Stimulated activated CD8-positive, alpha-beta memory T cell treated with anti-CD3 and anti-CD28 coated beads, Interleukin-4, amount 100 ng/mL, for 1 hour (primary cell): ENCODE data around the gene ZBED5.
A peak's percentile ranks its signal among the peaks of the same experiment; 100 is the strongest.
"Not testable (repeated sequence)": the region's sequence is repeated elsewhere in the genome, so short reads cannot be mapped to it uniquely, and the experiment has no call there.

Experiments used
- DNase-seq, 2 donors: peaks; one replicate each; pipeline ENCODE4 v3.0.0-alpha.2; 2020; ENCODE audit warnings: low read depth in 2 of 2, low spot score in 1 of 2

The ZBED5 gene

DNA sequence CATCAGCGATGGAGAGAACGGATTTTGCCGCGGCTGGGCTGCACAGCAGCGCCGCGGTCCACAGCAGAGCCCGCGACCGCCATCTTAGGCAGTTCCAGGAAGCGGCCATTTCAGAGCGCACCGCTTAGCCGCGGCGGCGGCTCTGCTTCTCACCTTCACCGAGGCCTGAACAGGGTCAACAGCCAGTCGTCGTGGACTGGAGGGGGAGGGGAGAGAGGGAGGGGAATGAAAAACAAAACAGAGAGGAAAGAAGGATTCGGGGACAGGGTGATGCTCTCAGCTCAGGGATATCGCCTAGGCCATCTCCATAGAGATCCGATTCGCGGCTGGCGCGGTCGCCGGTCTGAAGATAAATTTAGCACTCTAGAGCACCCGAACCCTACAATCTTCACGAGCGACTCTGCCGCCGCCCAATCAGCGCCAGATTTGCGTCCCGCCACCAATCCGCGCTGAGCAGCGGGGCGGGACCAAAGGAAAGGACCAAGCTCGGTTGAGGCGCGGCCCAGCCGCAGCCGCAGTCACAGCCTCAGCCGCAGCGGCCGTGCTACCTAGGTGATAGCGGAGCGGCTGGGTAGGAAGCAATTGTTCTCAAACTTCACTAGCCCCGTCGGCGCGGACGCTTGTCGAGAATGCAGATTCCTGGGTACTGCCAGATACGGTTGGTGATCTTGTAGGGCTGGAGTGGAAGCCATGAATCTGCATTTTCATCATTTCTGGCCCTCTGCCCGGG lies at the start of gene ZBED5:
ZBED5 (minus strand) TSS at position 345 of the 730 bp plus-strand sequence. CDS start 3,108 bp downstream, outside the sequence.
- DNase-seq: peak; percentile 84 to 91

DNA sequence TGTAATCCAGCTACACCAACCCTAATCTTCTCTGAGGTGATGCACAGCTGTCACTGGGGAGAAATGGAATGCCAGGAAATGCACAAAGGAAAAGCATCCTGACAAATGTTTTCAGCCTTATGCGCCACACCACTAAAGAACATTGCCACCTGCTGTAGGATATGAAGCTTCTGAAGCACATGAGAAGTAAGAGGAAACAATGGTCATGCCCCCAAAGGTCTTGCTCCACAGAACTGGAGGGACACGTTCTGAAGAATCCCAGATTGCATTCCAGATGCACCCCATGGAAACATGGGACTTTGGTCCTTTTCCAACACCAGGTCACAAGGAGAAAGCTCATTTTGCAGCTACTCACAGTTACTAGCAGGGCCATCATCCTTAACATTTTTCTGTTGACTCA lies 48.7 kb upstream of the ZBED5 start:
- DNase-seq: no peak

DNA sequence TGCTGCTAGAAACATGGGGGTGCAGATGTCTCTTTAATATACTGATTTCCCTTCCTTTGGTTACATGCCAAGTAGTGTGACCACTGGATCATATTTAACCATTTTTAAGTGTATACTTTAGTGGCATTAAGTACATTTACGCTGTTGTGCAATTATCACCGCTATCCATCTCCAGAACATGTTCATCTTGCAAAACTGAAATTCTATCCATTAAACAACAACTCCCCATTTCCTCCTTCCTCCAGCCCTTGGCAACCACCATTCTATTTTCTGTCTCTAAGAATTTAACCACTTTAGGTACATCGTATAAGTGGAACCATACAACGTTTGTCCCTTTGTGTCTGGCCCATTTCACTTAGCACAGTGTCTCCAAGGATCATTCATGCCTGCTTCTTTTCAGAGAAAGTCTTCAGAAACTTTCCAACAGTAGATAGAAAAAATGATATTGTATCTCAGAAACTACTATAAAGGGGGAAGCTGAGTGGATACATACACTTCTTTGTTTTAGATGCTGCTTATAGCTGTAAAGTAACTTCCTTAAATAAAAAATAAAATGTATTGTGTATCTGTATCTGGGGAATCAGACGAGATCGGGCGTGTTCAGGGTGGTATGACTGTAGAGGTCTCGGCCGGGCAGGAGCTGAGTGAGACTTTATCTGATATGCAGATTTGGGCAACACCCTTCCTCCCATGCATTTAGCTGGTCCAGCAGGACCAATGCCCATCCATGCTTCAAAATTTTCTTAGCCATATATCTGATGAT lies 44.6 kb upstream of the ZBED5 start:
- no peak for DNase-seq

DNA sequence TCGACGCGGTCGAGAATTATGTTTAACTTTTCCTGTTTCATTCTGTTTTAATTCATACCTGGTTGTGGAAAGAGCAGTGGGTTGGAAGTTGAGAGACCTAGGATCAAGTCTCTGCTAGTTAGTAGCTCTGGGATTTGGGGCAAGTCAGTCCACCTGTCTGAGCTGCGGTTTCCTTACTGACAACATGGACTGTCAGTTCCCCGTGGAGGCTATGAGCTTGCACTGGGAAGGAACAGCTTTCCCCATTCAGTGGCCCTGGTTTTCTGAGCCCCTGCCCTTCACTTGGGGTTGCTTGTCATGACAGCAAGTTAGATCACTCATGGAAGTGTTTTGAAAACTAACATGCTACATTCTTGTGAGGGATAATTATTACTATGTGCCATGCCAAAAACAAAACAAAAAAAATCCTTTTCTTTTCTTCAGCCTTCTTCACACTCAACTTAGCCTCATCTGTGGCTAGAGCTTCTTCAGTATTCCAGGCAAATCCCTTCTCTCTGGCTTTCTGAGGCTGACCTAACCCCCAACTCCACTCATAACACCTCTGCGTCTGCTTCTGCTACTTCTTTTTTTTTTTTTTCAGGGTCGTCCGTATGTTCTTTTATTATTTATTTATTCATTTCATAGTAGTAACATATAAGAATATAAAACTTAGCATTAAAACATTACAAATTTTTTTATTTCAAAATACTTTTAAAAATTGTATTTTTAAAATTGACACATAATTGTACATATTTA lies 43.0 kb upstream of the ZBED5 start:
- DNase-seq: no peak

DNA sequence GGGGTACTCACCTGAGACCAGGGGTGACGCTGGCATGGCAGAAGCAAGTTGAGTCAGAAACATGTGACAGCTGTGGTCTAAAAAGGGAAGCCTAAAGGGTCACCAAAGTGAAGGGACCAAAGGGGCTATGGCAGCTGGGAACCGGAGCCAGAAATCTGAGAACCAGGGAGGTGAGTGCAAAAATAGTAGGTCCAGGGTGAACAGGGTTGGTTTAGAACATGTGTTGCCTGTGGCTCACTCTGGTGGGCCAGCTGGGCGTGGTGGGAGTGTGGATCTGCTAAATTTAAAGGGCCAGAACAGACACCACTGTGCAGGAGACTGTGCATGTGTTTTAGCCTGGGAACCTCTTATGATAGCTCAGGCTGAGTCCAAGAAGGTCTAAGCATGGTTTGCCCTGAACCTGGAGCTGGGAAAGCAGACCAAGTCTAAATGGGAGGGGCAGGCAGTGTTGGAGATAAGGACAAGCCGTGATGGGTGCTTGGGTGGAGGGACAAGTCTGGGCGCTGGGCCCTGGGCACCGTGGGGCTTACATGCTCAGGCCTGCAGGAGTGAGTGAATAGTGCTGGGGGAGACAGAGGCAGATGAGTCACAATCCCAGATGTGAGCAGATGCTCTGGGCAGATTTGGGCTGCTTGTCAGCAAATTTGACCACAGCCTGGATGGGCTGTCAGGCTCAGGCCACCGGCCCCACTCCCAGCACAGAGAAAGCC lies 41.4 kb upstream of the ZBED5 start:
- no peak for DNase-seq

DNA sequence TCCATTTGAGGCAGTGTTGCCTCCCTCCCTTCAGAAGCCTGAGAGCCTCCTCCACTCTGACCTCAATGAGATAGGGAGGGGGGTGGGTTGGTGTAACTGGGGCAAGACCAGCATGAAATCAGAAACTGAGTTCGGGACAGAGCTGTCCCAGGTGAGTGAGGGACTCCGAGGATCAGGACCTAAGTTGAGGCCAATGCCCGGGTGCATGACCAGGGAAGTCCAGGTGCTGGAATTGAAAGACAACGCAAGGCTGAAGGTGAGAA lies 40.8 kb upstream of the ZBED5 start:
- no peak for DNase-seq

DNA sequence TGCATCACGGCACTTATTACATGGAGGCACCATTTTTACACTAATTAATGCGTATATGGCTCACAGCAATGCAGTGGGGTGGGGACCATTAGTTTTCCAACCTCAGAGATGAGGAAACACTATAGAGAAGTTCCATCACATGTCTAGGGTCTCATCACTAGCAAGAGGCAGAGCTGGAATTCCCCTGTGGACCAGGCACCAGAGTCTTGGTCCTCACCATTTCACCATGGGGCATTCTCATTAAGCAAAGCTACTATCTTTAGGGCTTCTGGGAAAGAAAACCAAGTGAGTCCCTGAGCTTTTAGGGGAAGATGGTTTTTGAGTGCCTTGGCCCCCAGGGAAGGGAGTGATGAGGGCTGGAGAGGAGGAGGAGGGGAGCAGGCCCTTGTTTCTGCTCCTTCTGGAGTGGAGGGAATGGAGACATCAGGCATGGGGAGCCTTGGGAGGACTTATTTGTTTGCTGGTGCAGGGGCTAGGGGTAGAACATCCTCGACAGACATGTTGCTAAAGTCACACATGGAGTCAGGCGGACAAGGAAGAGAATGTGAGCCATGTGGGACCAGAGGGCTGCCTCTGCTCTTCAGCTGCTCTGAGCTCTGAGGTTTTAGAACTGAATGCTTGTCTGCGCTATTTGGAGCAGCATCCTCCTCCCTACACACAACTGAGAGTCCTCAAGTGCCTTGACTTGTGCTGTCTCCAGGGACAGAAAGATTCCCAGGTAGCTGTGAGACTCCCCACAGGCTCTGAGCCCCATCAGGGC lies 40.3 kb upstream of the ZBED5 start:
- no peak for DNase-seq

DNA sequence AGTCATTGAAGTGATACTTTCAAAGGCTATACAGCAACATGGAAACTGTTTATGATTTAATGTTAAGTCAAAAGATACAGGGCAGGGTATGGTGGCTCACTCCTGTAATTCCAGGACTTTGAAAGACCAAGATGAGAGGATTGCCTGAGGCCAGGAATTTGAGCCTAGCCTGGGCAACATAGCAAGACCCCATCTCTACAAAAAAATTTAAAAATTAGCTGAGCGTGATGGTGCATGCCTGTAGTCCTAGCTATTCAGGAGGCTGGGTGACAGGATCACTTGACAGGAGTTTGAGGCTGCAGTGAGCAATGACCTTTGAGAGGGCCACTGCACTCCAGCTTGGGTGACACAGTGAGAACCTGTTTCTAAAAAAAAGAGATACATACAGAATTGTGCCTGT lies 39.3 kb upstream of the ZBED5 start:
- no peak for DNase-seq

DNA sequence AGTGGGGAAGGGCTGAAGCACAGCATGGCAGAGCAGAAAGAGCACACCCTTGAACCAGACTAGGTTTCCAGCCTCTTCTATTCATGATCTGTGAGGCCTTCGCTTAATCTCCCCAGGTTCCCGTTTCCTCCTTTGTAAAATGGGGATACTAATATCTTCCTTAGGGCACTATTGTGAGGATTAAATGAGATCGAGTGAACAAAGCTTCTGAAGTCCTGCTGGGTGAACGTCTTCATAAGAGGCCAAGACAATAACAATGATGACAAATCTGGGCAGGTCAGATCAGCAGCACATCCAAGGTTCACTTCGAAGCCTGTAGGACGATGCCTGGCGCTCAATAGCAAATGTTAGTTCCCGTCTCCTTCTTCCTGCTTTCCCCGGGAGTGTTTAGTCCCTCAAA lies 38.6 kb upstream of the ZBED5 start:
- no peak for DNase-seq

DNA sequence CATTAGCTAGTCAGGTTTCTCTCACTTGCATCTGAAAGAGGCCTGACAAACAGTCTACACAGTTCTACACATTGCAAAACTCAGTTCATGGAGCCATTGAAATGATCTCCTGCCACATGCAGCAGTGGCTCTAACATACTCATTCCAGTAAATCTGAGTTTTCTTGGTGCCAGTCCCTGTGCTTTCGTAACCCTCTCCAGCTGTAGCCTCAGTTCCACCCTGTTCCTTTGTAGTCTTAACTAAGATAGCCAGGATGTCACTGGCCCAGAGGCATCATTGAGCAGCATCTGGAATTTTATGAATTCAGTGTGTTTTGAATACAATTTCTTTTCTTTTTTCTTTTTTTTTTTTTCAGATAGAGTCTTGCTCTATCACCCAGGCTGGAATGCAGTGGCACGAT lies 37.4 kb upstream of the ZBED5 start:
- no peak for DNase-seq

DNA sequence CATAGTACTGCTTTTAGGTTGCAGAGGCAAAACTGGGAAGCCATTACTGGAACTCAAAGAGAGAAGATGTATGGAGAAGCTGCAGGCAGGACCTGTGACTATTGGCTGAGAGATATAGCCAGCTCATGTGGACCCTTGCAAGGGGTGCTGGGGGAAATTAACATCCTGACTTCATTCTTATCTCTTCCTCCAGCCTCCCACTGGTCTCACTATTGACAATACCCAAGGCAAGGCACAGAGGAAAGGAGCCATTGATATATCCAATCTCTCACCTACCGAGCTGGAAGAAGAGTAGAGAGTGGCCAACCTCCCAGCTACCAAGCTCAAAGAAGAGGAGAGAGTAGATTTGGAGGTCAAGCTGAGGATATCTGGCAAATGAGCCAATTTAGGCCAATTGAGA lies 36.8 kb upstream of the ZBED5 start:
- DNase-seq: no peak

DNA sequence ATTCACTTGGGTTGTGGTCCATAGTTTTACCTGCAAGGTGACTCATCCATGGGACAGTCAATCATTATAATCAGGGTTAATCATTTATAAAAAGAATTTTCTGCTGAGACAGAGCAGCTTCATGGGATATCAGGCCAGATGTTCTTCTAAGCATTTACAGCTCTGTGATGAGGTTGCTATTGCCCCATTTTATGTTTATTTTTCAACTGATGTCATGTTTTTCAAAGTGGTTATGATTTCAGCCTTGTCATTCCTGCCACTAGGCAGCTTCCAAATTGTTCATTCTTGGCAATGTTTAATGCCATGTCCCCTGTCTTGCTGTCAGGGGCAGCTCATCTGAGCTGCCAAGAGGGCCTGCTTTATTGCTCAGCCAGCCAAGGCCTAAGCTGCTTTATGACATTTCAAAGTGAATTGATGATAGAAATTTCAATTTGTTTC lies 35.9 kb upstream of the ZBED5 start:
- DNase-seq: no peak

DNA sequence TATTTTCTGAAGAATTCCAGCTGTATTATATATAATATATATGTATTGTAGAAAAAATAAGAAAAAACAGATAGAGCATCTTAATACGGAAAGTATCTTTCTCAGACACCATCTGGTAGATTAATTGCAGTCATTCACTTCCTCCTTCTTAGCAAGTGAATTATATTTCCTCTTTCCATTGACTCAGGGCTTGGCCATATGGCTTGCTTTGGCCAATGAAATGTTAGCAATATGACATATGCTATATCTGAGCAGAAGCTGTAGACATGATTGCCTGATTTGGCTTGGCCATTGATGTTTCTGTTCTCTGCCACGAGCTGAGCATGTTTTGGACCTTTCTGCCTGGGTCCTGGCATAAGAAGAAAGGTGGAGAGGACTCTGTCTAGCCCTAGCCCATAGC lies 34.4 kb upstream of the ZBED5 start:
- DNase-seq: no peak

DNA sequence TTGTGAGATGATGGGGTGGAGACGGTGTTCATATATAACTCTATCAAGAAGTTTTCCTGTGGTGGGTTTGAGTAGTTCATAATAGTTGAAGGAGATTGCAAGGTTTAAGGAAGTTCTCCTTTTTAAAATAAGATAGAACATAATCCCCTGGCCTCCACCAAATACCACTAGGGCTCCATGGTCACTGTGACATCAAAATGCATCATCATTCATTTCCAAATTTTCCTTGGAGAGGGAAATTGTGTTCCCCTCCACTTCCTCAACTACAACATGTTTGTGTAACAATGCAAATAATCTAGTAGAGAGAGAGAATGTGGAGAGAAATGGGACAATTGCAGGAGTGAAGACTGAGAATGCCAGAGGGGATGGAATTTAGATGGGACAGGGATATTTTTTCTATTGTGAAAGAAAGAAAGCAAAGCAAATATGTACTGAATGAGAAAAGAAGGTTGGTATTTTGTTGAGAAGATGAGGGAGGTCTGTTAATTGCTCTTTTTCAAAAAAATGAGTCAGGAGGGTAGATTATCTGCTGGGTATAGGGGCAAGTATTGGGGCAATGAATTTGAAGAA lies 33.4 kb upstream of the ZBED5 start:
- DNase-seq: no peak

DNA sequence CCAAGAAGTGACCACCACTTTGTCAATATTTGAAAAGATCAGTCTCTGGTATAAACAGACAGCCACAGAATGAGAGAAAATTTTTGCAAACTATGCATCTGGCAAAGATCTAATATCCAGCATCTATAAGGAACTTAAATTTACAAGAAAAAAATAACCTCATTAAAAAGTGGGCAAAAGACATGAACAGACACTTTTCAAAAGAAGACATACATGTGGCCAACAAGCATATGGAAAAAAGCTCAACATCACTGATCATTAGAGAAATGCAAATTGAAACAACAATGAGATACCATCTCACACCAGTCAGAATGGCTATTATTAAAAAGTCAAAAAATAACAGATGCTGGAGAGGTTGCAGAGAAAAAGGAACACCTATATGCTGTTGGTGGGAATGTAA lies 32.2 kb upstream of the ZBED5 start:
- not testable (repeated sequence) for DNase-seq

DNA sequence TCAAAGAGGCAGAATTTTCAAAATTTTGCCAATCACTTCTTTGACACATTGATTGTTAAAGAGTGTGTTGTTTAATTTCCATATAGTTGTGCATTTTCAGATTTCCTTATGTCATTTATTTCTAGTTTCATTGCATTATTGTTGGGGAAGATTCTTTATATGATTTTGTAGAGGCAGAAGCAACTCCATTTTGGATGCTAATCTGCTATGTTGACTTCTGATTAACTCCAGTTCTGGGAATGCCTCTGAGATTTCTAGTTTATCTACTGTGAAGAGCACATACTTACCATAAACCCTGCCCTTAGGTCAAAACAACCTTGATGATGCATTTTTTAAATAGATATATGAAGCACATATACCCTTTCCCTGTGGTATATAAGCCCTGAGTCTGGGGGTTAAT lies 29.5 kb upstream of the ZBED5 start:
- DNase-seq: no peak

DNA sequence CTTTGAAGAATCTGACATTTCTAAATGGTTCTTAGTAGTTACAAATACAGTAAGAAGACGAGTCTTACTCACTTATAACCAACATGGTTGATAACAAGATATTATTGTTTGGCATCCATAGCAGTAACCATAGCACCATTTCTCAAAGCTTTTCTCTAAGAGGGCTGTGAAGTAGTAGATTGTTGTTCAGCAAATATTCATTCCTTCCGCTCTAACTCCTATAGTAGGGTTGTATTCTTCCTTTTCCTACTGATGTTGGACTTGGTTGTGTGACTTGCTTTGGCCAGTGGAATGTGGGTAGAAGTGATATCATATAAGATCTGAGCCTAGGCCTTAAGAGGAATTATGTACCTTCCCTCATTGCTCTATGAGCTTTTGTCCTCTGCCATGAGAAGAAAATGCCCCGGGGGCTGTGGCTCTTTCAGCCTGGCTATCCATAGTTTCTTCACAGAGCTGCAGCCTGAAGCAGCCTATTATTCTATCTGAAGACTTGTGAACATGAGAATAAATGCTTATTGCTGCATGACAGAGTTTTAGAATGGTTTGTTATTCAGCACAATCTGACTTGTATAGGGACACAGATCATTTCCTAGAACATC lies 28.9 kb upstream of the ZBED5 start:
- DNase-seq: no peak

DNA sequence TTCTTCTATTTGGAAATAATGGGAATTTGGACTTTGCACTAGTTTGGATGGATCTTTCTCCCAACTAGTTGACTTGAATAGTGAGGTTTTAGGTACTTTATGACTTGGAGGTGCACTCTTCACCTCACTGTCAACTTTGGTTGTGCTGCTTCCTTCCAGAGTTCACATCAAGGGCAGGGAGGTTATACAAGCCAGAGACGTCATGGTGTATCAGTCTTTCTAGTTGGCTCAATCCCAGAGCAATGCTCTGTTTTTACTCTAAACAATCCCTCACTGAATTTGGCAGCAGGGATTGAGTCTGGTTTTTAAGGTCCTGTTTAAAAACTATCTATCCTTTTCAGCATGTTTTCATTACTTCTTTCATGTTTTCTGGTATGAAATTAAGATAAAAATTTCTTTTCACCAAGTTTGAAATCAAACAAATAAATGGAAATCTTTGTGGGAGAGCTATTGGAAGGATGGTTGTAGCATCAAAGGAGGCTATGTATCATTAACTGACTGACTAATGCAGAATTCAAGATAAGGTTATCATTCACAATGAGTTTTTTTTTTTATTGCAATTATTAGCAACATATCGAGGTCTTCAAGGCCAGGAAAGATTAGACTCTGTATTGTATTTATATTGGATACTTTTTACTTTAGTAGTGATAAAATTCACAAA lies 28.0 kb upstream of the ZBED5 start:
- DNase-seq: no peak

DNA sequence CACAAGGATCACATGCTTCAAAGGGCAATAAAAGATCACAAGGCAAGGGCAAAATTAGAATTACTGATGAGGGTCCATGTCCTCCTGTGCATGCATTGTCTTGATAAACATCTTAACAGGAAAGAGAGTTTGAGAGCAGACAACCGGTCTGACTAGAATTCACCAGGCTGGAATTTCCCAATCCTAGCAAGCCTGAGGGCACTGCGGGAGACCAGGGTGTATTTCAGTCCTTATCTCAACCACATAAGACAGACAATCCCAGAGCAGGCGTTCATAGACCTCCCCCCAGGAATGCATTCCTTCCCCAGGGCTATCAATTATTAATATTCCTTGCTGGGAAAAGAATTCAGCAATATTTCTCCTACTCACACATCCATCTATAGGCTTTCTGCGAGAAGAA lies 26.4 kb upstream of the ZBED5 start:
- DNase-seq: not testable (repeated sequence)

DNA sequence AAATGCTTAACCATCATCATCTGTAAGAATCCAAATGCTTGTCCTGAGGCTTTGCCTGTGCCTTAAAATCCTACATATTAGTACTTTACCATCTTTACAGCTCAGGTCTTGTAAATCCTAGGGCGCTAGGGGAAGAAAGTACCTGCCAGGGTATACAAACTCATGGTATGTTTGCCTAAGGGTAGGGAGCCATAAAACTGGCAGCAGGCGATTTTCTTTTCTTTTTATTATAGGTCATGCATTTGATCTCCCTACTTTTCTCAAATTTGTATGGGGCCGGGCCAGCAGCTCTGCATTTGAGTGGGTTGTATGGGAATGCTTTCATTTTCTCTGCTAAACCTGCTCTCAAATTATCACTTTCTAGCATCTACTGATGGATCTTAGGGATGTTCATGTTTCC lies 24.0 kb upstream of the ZBED5 start:
- no peak for DNase-seq
